Renal pelvis (tissue), 4 donors: ENCODE measurements around the gene NEBL. TPM values are rescaled to one million over a fixed set of nuclear protein-coding genes. Genes with fewer than 3 reads are reported as not detected.

ENCODE experiments used
- DNase-seq: peaks from one replicate; pipeline ENCODE4 v3.0.0-alpha.2; 2013
- polyA plus RNA-seq, 3 donors: library from polyadenylated mRNA; unstranded; fragments of 120-200 nt; gene quantifications; one replicate each; pipeline ENCODE4 v1.2.1, GENCODE V29; 2013; ENCODE audit not compliant: insufficient read length in 3 of 3

The NEBL gene
- polyA plus RNA-seq, 3 donors, result 74.8 to 92.3 (median 81.5) TPM

- DNase-seq, result no peak
Observed at GRCh38 chr10:20911626-20912025, 14.5 kb upstream of the NEBL start.

DNA sequence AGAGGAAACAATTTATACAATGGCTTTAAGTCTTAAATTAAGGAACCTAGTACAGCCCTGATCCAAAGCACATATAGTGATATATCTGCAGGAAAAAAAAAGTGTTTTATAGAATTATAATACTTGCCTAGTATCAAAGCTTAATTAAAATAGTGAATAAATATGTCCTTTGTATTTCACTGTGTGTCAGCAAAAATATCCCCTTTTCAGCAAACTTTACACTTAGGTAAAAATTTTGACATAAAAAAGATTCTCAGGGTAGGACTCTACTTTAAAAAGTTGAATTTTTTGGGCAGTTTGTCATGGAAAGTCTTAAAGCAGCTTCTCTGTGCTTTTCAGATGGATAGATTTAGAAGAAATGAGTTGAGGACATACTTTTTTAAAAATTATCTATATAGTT lies 12.7 kb upstream of the NEBL start:
- DNase-seq, result no peak

DNA sequence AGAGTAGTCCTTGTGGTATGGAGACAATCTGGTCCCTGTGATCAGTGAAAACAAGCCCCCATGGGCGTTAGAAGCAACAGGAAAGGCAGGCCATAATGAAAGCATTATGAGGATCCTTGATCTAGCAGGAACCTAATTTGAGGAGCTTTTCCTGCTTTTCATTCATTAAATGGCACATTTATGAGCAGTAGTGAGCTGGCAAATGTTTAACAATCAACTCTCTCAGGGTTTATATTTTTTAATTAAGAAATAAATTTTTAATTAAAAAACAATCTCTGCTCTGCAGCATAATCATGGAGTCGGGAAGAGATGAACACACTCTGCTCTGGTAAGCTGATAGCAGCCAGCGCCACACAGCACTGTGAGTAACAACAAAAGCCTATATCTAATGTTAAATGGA lies 11.3 kb upstream of the NEBL start:
- no peak for DNase-seq

DNA sequence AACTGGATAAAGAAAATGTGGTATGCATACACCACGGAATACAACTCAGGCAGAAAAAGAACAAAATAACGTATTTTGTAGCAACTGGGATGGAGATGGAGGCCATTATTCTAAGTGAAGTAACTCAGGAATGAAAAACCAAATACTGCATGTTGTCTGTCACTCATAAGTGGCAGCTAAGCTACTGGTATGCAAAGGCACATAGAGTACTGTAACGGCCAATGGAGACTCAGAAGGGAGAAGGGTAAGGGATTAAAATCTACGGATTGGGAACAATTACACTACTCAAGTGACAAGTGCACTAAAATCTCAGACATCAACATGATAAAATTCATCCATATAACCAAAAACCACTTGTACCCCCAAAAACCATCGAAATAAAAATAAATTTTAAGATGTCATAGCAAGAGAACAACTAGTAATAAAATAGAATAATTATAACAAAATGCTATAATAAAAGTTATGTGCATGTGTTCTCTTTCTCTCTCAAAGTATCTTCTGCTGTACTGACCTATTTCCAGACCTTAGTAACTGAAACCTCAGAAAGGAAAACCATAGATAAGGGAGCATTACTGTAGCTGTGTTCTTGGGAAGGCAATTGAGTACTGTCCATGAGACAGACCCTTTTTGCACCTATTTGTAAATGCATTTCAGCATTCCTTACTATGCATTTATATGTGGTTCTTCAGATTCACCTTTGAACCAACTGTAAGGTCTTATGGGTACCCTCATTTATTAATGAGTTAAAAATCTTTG lies 6.7 kb upstream of the NEBL start:
- DNase-seq, result no peak

- no peak for DNase-seq
Observed at GRCh38 chr10:20901110-20901509, 4.0 kb upstream of the NEBL start.

DNA sequence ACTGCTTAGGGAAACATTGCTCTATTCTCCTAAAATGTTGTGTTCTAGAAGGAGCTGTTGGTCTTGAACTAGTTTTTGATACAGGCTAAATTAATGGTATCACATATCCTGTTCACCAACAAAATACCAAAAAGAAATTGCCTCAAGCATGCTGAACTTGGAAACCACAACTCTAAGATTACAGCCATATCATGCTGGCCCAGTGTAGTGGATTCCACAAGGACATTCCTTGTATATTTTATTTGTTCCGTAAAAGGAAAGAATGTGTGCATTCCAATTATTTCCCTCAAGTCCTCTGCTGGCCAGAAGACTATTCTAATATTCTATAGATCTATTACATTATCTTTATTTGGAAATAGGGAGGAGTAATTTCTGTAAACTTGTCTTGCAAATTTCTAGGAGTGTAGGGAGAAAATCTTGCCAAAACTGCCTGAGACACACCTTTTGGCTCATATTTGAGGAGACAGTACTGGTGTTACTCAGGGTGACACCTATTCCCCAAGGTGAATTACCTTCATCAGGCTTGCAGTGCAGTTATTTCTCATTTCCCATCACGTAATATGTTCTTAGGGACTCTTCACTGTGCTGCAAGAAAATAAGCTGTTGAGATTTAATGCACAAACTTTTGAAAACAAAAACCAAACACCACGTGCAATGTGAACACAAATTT lies 1.9 kb upstream of the NEBL start:
- DNase-seq, result no peak

DNA sequence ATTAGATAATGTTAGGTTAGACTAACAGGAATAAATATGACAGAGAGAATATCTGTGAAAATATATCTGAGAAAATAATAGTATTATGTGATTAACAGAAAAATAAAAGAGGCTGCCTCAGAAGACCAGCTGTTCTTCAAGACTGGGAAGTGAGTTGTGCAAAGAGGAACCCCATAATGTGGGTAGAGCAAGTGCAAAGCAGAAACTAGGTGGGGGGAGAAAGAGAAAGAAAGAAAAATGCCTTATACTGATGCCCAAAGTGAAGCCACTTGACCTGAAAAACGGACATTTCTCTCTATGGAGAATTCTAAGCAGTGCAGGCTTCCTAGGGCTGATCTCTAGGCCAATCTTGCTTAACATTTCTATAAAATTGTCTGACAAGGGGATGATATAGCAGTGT lies 3.8 kb downstream of the NEBL start:
- no peak for DNase-seq

DNA sequence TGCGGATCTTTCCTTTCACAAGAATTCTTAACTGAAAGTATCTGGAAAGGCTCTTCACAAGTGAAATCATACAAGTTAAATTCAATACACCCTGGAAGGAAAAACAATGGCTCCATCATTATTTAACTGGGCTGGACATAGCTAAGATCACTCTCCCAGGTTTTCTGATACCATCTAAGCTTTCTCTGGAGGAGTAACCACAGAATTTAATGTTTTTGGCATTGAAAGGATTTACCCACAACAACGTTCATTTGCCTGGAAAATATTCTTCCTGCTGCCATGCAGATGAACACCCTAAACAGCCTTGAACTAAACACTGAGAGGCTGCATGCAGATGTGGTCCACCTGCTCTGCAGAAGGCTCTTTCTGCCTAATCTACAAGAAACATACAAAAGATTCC lies 4.3 kb downstream of the NEBL start:
- DNase-seq, result no peak

GRCh38 chr10:20892011-20892585 lies 5.0 kb downstream of the NEBL start:
- no peak for DNase-seq

DNA sequence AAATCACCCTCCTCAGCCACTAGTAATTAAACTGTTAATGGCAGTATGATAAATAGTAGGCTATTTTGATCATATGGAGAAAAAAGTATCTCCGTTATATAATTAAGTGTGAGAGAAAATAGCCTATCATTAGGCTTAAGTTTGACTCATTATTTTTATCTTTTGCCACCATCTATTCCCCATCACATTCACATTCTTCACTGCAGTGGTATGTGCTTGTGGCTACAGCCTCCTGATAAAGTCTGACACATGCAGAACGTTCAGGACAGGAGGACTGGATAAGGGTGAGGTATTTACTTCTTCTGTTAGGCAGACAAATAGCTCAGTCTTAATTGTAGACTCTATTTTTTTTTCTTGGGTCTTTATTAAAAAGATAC lies 5.8 kb downstream of the NEBL start:
- DNase-seq, result no peak

DNA sequence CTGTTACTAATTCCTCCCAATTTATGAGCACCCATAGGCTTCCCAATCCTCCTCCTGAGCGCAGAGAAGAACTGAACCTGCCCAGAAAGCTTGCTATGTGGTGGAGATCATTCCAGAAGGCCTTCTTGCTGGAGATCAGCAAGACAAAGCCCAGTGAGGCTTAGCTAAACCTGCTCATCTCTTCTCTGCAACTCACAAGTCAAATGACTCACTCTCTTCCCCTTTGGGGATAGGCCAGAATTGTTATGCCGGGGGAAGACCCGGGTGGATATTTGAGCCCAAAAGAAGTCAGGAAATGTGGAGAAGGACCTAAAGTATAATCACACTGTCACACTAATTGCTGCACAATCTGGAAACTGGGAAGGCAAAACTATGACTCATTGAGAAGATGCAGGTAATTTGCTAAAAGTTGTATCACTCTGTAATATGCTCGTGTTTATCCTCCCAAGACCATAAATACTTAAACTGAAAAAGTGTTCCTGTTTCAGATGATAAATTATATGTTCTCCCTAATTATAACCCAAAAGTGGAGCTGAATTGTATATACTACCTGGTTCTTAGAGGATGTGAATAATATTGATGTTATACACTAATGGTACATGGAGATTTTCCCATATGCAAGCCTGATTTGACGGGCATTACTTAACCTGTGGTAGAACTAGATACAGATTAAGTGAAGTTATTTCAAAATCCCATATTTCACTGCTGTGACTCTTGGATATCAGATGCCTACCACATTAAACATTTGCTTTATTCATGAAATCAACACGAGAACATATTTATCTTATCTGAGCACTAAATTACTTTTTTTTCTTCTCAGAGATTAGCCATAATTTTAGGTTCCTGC lies 6.4 kb downstream of the NEBL start:
- no peak for DNase-seq

GRCh38 chr10:20890009-20890408 lies 7.1 kb downstream of the NEBL start:
- DNase-seq, result no peak

- DNase-seq, result no peak
Observed at GRCh38 chr10:20888620-20889330, 8.3 kb downstream of the NEBL start.

- DNase-seq, result no peak
Observed at GRCh38 chr10:20887706-20888555, 9.2 kb downstream of the NEBL start.

DNA sequence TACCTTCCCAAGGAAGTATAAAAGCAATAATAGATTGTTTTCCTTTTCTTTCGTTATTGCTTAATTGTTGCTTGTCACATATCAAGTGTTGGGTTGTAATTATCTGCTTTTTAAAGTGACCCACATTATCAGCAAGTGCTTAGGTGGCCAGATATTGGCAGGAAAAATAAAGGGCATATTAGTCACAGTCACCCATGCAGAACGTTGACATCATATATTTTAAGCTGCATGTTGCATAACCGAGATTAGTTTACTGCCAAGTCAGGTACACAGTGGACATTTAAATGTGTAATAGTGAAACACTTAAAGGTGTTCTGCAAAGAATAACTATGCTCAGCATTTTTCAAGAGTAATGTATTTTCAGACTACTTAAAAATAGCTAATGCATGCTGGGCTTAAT lies 11.4 kb downstream of the NEBL start:
- DNase-seq, result no peak

DNA sequence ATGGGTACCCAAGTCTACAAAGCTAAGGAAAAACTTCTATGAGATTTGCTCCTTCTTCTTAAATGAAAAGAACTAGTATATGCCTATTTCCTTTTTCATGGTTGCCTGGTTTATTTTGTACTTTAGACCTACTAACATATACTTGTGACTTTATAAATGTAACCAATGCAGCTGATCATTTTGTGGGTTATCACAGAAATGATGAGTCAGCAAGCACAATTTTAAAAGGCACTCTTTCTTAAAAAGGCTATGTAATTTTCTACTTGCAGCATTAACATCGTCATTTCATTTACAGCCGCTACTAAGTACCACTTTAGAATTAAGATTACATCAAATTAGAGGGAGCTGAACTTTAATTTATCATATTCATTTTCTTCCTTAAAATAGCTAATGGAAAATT lies 13.6 kb downstream of the NEBL start:
- no peak for DNase-seq

- DNase-seq, result no peak
Observed at GRCh38 chr10:20882091-20882490, 15.0 kb downstream of the NEBL start.

GRCh38 chr10:20879136-20879535 lies 18.0 kb downstream of the NEBL start:
- DNase-seq, result no peak

GRCh38 chr10:20877986-20878983 lies 18.8 kb downstream of the NEBL start:
- DNase-seq, result no peak

DNA sequence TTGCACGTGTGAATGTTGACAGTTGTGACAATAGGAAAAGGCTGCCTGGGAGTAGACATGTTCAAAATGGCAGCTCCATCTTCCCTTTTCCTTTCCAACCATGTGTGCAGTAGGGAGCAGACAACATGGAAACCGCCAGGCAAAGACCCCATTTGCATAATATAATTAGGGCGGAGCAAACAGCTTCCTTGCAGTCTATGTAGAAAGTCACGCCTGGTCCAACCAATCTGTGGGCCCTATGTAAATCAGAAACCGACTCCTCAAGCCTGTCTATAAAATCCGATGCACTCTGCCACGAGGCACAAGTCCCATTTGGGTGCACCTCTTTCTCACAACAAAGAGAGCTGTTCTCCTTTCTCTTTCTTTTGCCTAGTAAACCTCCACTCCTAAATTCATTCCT lies 19.6 kb downstream of the NEBL start:
- no peak for DNase-seq
